ENCODE data around the gene LRRC8B.

GRCh38 chr1:89525169-89525855 lies 683 bp downstream of the LRRC8B start:
- TF ChIP-seq CTCF (conservative IDR thresholded peaks at IDR 0.05 in 1 of 2, IDR thresholded peaks at IDR 0.05 in 1 of 2; ENCODE audit: low read depth in 1 of 2, low read length in 2 of 2) (no peak), EZH2 (IDR thresholded peaks at IDR 0.05; ENCODE audit: low read length, missing control alignments) (no peak)

All from fibroblast of lung (primary cell).